ENCODE results near the gene PHLDB2. TPM values are rescaled to one million over a fixed set of nuclear protein-coding genes. Genes with fewer than 3 reads are reported as not detected.

PHLDB2 gene
- total RNA-seq, 4 donors from 2014 or later = 89.5 to 421 (median 186) TPM

DNA sequence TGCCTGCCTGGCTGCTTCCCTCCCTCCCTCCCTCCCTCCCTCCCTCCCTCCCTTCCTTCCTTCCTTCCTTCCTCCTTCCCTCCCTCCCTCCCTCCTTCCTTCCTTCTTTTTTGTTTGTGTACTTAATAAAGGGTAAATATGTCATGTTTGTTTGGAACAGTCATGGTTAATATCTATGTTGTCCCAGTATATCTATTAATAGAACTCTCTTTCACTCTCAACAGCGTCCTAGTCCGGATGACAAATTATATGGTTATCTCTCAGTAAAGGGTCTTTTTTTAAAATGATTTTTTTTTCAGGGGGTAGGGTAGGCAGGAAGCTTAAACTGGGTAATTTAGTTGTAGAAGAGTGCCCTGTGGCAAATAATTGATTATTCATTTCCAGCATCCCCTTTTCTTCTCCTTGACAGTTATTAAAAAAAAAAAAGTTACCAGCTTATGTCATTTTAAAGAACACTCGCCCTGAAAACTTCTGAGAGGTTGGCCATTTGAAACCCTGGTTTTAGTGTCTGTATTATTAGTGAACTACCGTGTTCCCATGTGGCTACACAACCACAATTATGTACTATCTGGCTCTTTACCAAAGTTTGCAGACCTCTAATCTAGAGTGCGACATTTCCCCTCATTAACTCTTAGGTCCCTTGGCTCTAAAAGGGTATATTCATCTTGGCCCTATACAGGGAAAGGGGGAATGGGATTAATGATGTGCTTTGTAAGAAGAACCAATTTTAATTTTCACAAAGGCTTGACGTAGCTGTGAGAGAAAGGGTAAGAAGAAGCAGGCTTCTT, 153.3 kb downstream of the PHLDB2 start:
- TF ChIP-seq, protein P1, sequence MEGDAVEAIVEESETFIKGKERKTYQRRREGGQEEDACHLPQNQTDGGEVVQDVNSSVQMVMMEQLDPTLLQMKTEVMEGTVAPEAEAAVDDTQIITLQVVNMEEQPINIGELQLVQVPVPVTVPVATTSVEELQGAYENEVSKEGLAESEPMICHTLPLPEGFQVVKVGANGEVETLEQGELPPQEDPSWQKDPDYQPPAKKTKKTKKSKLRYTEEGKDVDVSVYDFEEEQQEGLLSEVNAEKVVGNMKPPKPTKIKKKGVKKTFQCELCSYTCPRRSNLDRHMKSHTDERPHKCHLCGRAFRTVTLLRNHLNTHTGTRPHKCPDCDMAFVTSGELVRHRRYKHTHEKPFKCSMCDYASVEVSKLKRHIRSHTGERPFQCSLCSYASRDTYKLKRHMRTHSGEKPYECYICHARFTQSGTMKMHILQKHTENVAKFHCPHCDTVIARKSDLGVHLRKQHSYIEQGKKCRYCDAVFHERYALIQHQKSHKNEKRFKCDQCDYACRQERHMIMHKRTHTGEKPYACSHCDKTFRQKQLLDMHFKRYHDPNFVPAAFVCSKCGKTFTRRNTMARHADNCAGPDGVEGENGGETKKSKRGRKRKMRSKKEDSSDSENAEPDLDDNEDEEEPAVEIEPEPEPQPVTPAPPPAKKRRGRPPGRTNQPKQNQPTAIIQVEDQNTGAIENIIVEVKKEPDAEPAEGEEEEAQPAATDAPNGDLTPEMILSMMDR (IDR thresholded peaks at IDR 0.05) = no peak
- ATAC-seq (ENCODE audit: low FRiP score) (no peak), DNase-seq (ENCODE audit: low spot score) (no peak)

DNA sequence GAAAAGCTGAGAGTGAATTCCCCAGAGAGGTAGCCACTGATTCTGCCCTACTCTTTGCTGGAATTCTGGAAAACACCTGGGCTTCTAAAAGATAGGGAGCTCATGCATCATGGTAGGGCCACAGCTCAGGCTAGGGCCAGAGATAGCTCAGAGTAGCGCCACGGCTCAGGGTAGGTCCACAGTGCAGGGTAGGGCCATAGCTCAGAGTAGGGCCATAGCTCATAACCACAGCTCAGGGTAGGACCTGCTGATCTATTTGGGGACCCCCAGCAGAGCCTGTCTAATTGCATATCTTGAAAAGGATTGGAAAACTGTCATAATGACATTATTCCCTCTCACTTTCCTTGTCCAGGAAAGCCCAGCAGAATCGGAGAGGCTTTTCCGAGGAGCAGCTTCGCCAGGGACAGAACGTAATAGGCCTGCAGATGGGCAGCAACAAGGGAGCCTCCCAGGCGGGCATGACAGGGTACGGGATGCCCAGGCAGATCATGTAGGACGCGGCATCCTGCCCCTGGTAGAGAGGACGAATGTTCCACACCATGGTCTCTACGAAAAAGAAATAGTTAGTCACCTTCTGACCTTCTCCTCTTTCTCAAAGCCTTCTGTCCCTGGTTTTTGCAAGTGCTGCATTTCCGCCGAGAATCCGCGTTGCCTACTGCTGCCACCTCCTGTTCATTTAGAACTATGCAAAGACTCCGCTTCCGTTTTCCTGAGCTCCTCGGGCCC, 154.2 kb downstream of the PHLDB2 start:
- TF ChIP-seq, protein P1 (IDR thresholded peaks at IDR 0.05) = no peak
- DNase-seq (ENCODE audit: low spot score) = peak; percentile 26
- ATAC-seq (ENCODE audit: low FRiP score) = peak; percentile 84

DNA sequence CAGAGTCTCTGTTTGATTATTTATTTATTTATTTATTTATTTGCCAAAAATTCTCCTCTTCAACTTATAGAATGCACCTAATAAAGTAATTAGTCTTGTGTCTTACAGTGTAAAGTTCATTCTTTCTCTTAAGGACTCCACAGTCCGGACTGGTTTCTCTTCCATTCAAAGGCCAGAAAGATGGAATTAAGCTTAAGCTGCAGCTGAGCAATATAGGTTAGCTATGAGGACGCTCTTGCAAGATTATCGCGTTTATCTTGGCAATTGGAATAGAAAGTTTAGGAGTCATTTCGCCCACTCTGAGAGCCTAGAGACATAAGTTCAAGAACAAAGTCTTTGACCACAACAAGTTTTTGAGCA, 154.7 kb downstream of the PHLDB2 start:
- TF ChIP-seq, protein P1 (IDR thresholded peaks at IDR 0.05) = no peak
- ATAC-seq (ENCODE audit: low FRiP score) = no peak
- no peak for DNase-seq (ENCODE audit: low spot score)

DNA sequence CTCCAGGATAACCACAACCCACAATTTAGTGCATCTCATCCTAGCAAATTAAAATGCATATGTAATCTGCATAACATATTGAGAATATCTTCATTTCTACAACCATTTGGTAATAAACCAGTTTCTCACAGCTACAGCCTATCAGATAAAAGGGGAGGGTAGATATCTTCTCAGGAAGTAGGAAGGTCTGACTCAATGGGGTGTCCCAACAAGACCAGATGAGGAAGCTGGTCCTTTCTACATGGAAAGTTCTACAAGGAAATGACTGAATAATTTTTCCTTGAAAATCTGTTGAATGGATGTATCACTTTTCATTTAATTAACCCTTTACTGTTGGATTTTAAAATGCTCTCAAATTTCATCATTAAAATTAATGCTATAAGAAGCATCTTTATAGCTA, 158.0 kb downstream of the PHLDB2 start:
- no peak for DNase-seq (ENCODE audit: low spot score)
- ATAC-seq (ENCODE audit: low FRiP score) = no peak
- TF ChIP-seq, protein P1 (IDR thresholded peaks at IDR 0.05) = no peak

DNA sequence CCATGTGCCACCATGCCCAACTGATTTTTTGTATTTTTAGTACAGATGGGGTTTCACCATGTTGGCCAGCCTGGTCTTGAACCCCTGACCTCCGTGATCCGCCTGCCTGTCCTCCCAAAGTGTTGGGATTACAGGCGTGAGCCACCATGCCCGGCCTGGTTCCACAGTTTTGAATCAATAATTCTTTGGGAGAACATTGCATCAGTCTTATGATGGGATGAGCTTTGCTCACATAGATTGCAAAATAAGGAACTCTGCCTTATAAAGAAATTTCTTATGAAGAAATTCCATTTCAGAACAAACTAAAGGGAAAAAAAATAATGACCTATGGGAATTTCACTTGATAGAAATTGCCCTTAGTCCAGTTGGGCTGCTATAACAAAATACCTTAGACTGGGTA, 159.6 kb downstream of the PHLDB2 start:
- no peak for ATAC-seq (ENCODE audit: low FRiP score)
- no peak for DNase-seq (ENCODE audit: low spot score)
- TF ChIP-seq, protein P1 (IDR thresholded peaks at IDR 0.05) = no peak

DNA sequence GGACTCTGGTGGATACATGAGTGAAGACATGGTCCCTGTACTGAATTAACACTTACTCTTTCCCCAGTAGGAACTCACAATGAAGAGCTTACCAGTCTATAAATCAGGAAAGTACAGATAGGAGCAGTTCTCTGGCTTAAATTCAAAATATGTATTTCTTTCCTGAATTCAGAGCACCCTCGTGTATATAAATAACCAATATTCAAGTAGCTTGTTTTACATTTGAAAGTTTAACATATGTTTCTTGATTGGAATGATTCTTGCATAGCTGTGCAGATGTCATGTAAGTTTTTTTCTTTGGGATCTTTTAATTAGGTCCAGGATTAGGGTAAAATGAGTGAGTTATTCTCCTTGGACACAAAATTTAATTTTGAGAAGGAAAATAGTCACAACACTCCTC, 160.7 kb downstream of the PHLDB2 start:
- DNase-seq (ENCODE audit: low spot score) (no peak), ATAC-seq (ENCODE audit: low FRiP score) (no peak)
- TF ChIP-seq, protein P1 (IDR thresholded peaks at IDR 0.05) = no peak
